Thoracic aorta (tissue), 2 donors: ENCODE measurements around the gene TNFRSF8. TPM values are rescaled to one million over a fixed set of nuclear protein-coding genes. Genes with fewer than 3 reads are reported as not detected.
"Not testable (repeated sequence)": the region's sequence is repeated elsewhere in the genome, so short reads cannot be mapped to it uniquely, and the experiment has no call there.

Experiments used
- ATAC-seq: fragments of 150-250 bp; one replicate; pipeline ENCODE4 v1.8.0; 2017; ENCODE audit warnings: low read depth; ENCODE audit not compliant: insufficient number of reproducible peaks, low FRiP score
- DNase-seq: peaks from one replicate; pipeline ENCODE4 v3.0.0-alpha.2; 2020; ENCODE audit warnings: low spot score
- H3K27ac ChIP-seq, 2 donors: fragments of 200-600 bp; sonication (generic); 1 replicate in 1 of 2; 2 replicates in 1 of 2; pipeline ENCODE4 v1.5.1; 2016; ENCODE audit warnings: mild to moderate bottlenecking in 2 of 2, moderate library complexity in 2 of 2
- H3K27me3 ChIP-seq: fragments of 200-600 bp; sonication (generic); replicated peaks from 2 replicates; pipeline ENCODE4 v1.6.0; 2016; ENCODE audit warnings: mild to moderate bottlenecking; ENCODE audit not compliant: insufficient read depth
- H3K36me3 ChIP-seq: fragments of 200-600 bp; sonication (generic); one replicate; pipeline ENCODE4 v1.5.1; 2016
- H3K4me1 ChIP-seq, 2 donors: fragments of 200-600 bp; sonication (generic); 1 replicate in 1 of 2; 2 replicates in 1 of 2; pipeline versions ENCODE4 v1.5.1 to v1.6.0; 2016; ENCODE audit warnings: low read depth in 2 of 2, mild to moderate bottlenecking in 1 of 2; ENCODE audit not compliant: control insufficient read depth in 1 of 2
- H3K4me3 ChIP-seq: fragments of 200-600 bp; sonication (generic); 2 replicates; pipeline ENCODE4 v1.5.1; 2016; ENCODE audit warnings: mild to moderate bottlenecking
- H3K9me3 ChIP-seq: fragments of 200-600 bp; sonication (generic); 2 replicates; pipeline ENCODE4 v1.5.1; 2016
- total RNA-seq, 2 donors: library from RNA; depleted of rRNA; stranded (reverse); fragments of >200 nt; gene quantifications; one replicate each; pipeline versions ENCODE4 v1.1.0 to v1.2.3, GENCODE V29; 2016
- TF ChIP-seq, protein P1 (sequence below): fragments of 200-600 bp; sonication (generic); IDR thresholded peaks from one replicate; pipeline ENCODE4 v1.5.1; 2019; ENCODE audit warnings: antibody characterized with exemption

The TNFRSF8 gene
- total RNA-seq, 2 donors from 2014 or later, result 0.49 to 0.54 TPM

- H3K4me3 ChIP-seq, result no peak overlapping the region
- TF ChIP-seq, protein P1, sequence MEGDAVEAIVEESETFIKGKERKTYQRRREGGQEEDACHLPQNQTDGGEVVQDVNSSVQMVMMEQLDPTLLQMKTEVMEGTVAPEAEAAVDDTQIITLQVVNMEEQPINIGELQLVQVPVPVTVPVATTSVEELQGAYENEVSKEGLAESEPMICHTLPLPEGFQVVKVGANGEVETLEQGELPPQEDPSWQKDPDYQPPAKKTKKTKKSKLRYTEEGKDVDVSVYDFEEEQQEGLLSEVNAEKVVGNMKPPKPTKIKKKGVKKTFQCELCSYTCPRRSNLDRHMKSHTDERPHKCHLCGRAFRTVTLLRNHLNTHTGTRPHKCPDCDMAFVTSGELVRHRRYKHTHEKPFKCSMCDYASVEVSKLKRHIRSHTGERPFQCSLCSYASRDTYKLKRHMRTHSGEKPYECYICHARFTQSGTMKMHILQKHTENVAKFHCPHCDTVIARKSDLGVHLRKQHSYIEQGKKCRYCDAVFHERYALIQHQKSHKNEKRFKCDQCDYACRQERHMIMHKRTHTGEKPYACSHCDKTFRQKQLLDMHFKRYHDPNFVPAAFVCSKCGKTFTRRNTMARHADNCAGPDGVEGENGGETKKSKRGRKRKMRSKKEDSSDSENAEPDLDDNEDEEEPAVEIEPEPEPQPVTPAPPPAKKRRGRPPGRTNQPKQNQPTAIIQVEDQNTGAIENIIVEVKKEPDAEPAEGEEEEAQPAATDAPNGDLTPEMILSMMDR, result no peak
- no peak for DNase-seq
- H3K4me1 ChIP-seq, result peaks cover 0 to under 1% of the 10 kb centered on the region in 2 donors
- H3K27ac ChIP-seq, result no peak overlapping the region
- ATAC-seq, result no peak
- H3K27me3 ChIP-seq, result no peaks in the 10 kb centered on the region
- H3K9me3 ChIP-seq, result no peaks in the 10 kb centered on the region
- H3K36me3 ChIP-seq, result peaks cover 28% of the 10 kb centered on the region
Observed at GRCh38 chr1:12028957-12029511, 34.1 kb upstream of the TNFRSF8 start.

DNA sequence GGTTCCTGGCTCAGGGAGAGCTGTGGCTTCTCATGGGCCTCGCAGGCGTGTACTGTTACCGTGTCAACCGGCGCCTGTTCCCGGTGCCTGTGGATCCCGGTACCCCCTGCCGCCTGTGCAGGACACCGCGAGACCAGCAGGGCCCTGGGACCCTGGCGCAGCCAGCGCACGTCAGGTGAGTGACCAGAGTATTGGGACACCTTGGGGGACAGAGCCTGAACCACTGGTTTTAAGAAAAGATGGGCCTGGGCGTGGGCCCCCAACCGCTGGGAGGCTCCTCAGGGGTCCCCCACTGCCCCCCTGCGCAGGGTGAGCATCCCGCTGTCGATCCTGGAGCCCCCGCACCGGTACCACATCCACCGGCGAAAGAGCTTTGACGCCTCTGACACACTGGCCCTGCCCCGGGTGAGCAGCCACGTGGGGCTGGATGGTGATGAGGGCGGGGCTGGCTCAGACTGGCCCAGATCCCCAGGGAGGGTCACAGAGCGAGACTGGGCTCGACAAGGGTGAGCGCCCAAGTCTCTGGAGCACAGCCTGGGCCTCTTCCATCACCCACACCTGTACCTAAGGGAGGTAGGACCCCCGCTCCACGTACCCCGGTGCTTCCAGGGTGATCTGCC lies 33.3 kb upstream of the TNFRSF8 start:
- no peak overlapping the region for H3K4me3 ChIP-seq
- ATAC-seq, result no peak
- no peak overlapping the region for H3K27ac ChIP-seq
- H3K4me1 ChIP-seq, result peaks cover 0 to 6% of the 10 kb centered on the region in 2 donors
- H3K36me3 ChIP-seq, result peaks cover 24% of the 10 kb centered on the region
- DNase-seq, result no peak
- H3K9me3 ChIP-seq, result no peaks in the 10 kb centered on the region
- TF ChIP-seq, protein P1, result no peak
- H3K27me3 ChIP-seq, result no peaks in the 10 kb centered on the region

DNA sequence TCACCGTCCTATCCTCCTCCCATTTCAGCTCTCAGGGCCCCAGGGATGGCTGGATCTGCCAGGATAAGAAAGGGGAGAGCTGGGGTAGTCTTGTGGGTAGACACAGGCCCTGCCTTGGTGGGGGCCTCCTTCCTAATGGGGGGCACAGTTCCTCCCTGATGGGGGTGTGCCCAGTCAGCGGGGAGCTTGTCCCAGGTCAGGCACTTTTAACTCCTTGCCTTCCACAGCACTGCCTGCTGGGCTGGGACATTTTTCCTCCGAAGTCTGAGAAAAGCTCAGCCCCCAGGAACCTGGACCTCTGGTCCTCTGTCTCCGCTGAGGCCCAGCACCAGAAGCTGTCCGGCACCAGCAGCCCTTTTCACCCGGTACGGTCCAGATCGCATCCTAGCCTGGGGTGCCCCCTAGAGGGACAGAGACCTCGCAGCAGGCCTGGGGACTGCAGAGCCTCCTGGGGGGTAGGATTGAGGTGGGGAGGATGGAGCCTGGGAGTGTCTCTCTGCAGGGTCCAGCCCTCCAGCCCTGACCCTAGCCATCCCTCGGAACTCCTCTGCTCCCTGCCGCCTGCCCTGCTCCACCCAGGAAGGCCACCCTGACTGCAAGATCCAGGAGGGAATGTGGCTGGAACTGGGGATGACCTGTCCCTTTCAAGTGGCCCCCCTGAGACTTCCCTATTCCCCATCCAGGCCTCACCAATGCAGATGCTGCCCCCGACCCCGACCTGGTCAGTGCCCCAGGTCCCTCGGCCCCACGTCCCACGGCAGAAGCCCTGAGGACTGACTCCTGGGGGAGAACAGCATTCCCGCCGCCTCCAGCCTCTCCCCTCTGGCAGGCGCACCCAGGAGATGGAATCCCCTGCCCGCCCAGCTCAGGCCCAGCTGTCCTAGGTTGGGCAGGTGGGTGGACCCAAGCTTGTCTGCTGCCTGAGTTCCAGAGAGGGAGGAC lies 31.8 kb upstream of the TNFRSF8 start:
- Histone ChIP-seq H3K36me3 (peaks cover 24% of the 10 kb centered on the region), H3K27me3 (no peaks in the 10 kb centered on the region), H3K9me3 (no peaks in the 10 kb centered on the region), H3K27ac (no peak overlapping the region), H3K4me1 (peaks cover 0 to 6% of the 10 kb centered on the region in 2 donors), H3K4me3 (no peak overlapping the region)
- ATAC-seq (no peak), DNase-seq (no peak)
- TF ChIP-seq, protein P1, result no peak

- Histone ChIP-seq H3K27me3 (no peaks in the 10 kb centered on the region), H3K36me3 (peaks cover 21% of the 10 kb centered on the region), H3K27ac (no peak overlapping the region), H3K4me1 (peaks cover 0 to 6% of the 10 kb centered on the region in 2 donors), H3K4me3 (no peak overlapping the region), H3K9me3 (no peaks in the 10 kb centered on the region)
- DNase-seq (no peak), ATAC-seq (no peak)
- TF ChIP-seq, protein P1, result no peak
Observed at GRCh38 chr1:12032161-12032621, 30.9 kb upstream of the TNFRSF8 start.

GRCh38 chr1:12033441-12033840 lies 29.7 kb upstream of the TNFRSF8 start:
- not testable (repeated sequence) for H3K4me1 ChIP-seq, H3K4me3 ChIP-seq, H3K27ac ChIP-seq, DNase-seq, ATAC-seq, H3K9me3 ChIP-seq, H3K27me3 ChIP-seq
- H3K36me3 ChIP-seq, result peaks cover 14% of the 10 kb centered on the region
